Mesendoderm (in vitro differentiated cells): Measurements from ENCODE around the gene ZNF627.

ENCODE experiments used
- DNase-seq: peaks from one replicate; pipeline ENCODE4 v3.0.0; 2013
- H2AK5ac ChIP-seq: 2 replicates; pipeline ENCODE4 v1.6.1; 2013; ENCODE audit warnings: low read length, inconsistent platforms
- H2BK120ac ChIP-seq: 2 replicates; pipeline ENCODE4 v1.6.1; 2013; ENCODE audit warnings: low read depth, mild to moderate bottlenecking, low read length, moderate library complexity, mixed read lengths
- H2BK15ac ChIP-seq: replicated peaks from 2 replicates; pipeline ENCODE4 v1.6.1; 2013; ENCODE audit warnings: low read depth, mild to moderate bottlenecking, moderate library complexity
- H2BK5ac ChIP-seq: 2 replicates; pipeline ENCODE4 v1.6.1; 2013; ENCODE audit warnings: low read length, inconsistent platforms
- H3K18ac ChIP-seq: 2 replicates; pipeline ENCODE4 v1.6.1; 2013; ENCODE audit warnings: mild to moderate bottlenecking, low read length, mixed read lengths
- H3K23ac ChIP-seq: one replicate; pipeline ENCODE4 v1.6.1; 2013; ENCODE audit warnings: low read length
- H3K27ac ChIP-seq: 2 replicates; pipeline ENCODE4 v1.5.1; 2013; ENCODE audit warnings: low read depth, mild to moderate bottlenecking, inconsistent platforms, low read length, moderate library complexity
- H3K27me3 ChIP-seq: 2 replicates; pipeline ENCODE4 v1.6.1; 2013; ENCODE audit warnings: low read length, control low read depth, mild to moderate bottlenecking, inconsistent platforms; ENCODE audit not compliant: insufficient read depth, poor library complexity
- H3K36me3 ChIP-seq: 2 replicates; pipeline ENCODE4 v1.6.1; 2013; ENCODE audit warnings: low read length, inconsistent platforms; ENCODE audit not compliant: control insufficient read depth, insufficient read depth
- H3K4ac ChIP-seq: one replicate; pipeline ENCODE4 v1.6.1; 2013; ENCODE audit warnings: low read depth, mild to moderate bottlenecking, low read length, moderate library complexity
- H3K4me1 ChIP-seq: 2 replicates; pipeline ENCODE4 v1.6.1; 2013; ENCODE audit warnings: low read depth, low read length, inconsistent platforms; ENCODE audit not compliant: control insufficient read depth
- H3K4me2 ChIP-seq: 2 replicates; pipeline ENCODE4 v1.6.1; 2013; ENCODE audit warnings: low read length
- H3K4me3 ChIP-seq: 2 replicates; pipeline ENCODE4 v1.5.1; 2013; ENCODE audit warnings: mild to moderate bottlenecking, low read length
- H3K56ac ChIP-seq: one replicate; pipeline ENCODE4 v1.6.1; 2013; ENCODE audit warnings: low read length
- H3K79me1 ChIP-seq: 2 replicates; pipeline ENCODE4 v1.6.1; 2013; ENCODE audit warnings: low read length, inconsistent platforms
- H3K79me2 ChIP-seq: 2 replicates; pipeline ENCODE4 v1.6.1; 2013; ENCODE audit warnings: mild to moderate bottlenecking, low read length; ENCODE audit not compliant: control insufficient read depth, insufficient read depth
- H3K9ac ChIP-seq: 2 replicates; pipeline ENCODE4 v1.6.1; 2013; ENCODE audit warnings: low read length, inconsistent platforms
- H4K5ac ChIP-seq: one replicate; pipeline ENCODE4 v1.6.1; 2013; ENCODE audit warnings: low read length
- H4K8ac ChIP-seq: one replicate; pipeline ENCODE4 v1.6.1; 2013; ENCODE audit warnings: low read depth, mild to moderate bottlenecking, control low read depth, low read length, moderate library complexity
- WGBS: extraction: QIAGEN DNeasy Blood & Tissue Kit; methylation state at CpG from one replicate; pipeline ENCODE4 v1.1.7; 2013; ENCODE audit warnings: low lambda C conversion rate, missing lambda C conversion rate; ENCODE audit not compliant: insufficient coverage; ENCODE audit errors: extremely low coverage; 5-methylcytosine and 5-hydroxymethylcytosine counted together

Gene ZNF627

GRCh38 chr19:11663181-11663591 lies 65.9 kb downstream of the ZNF627 start:
- Histone ChIP-seq H2BK120ac (no peak overlapping the region), H3K79me1 (no peaks in the 10 kb centered on the region), H2BK5ac (no peak overlapping the region), H3K18ac (no peak overlapping the region), H3K79me2 (no peaks in the 10 kb centered on the region), H2AK5ac (no peak overlapping the region), H3K4me2 (no peak overlapping the region), H3K36me3 (no peaks in the 10 kb centered on the region), H3K9ac (no peak overlapping the region), H3K56ac (no peak overlapping the region), H4K8ac (no peak overlapping the region), H2BK15ac (no peak overlapping the region), H3K27ac (no peak overlapping the region), H3K4me3 (no peak overlapping the region), H3K4ac (no peak overlapping the region), H4K5ac (no peak overlapping the region), H3K4me1 (no peaks in the 10 kb centered on the region), H3K27me3 (no peaks in the 10 kb centered on the region), H3K23ac (no peak overlapping the region)
- DNase-seq = peak; percentile 27
- no CpG with 5 or more reads among the region's 8 CpGs for WGBS
